ENCODE results near the gene NTN1.

GRCh38 chr17:9169116-9169515 lies 147.8 kb downstream of the NTN1 start:
- TF ChIP-seq CTCF (IDR thresholded peaks at IDR 0.05) (no peak), POLR2A (IDR thresholded peaks at IDR 0.05) (no peak)
